ENCODE data around the gene OTOP1. TPM values are rescaled to one million over a fixed set of nuclear protein-coding genes. Genes with fewer than 3 reads are reported as not detected.
"Not testable (repeated sequence)": the region's sequence is repeated elsewhere in the genome, so short reads cannot be mapped to it uniquely, and the experiment has no call there.

OTOP1 gene, protein sequence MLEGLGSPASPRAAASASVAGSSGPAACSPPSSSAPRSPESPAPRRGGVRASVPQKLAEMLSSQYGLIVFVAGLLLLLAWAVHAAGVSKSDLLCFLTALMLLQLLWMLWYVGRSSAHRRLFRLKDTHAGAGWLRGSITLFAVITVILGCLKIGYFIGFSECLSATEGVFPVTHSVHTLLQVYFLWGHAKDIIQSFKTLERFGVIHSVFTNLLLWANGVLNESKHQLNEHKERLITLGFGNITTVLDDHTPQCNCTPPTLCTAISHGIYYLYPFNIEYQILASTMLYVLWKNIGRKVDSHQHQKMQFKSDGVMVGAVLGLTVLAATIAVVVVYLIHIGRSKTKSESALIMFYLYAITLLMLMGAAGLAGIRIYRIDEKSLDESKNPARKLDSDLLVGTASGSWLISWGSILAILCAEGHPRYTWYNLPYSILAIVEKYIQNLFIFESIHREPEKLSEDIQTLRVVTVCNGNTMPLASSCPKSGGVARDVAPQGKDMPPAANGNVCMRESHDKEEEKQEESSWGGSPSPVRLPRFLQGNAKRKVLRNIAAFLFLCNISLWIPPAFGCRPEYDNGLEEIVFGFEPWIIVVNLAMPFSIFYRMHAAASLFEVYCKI
- polyA plus RNA-seq, result not detected

DNA sequence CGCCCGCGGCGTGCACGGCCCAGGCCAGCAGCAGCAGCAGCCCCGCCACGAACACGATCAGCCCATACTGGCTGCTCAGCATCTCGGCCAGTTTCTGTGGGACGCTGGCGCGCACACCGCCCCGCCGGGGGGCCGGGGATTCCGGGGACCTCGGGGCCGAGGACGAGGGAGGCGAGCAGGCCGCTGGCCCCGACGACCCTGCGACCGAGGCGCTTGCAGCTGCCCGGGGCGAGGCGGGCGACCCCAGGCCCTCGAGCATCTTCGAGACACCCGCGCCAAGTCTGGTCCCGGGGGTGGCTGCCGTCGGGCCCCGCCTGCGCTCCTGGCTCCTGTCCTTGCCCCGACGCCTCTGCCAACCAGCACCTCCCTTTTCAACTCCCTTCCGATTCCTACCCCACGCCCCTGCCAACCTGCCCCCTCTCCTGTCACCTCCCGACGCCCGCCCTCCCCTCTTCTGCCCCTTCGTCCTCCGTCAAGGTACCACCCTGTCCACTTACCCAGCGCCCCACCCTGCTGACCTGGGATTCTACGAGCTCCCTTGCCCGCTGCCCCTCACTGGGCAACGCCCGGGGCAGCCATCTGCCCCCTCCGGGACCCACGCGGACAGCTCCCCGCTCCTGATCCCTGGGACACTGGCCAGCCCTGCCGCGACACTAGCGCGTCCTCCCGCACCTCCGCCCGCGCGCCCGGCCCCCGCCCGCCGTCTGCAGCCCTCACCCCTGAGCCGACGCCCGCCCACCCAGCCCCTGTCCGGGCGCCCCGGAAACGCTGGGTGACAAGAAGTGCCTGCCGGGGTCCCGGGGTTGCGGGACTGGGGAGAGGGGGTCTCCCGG, at the start of gene OTOP1:
Gene OTOP1 (minus strand): TSS at position 324 of the 833 bp plus-strand sequence. CDS start 65 bp downstream, at position 259.
- no peak within 1 kb of the TSS for H3K27ac Mint-ChIP-seq
- H3K27me3 Mint-ChIP-seq, result peaks cover 39% of the 10 kb centered on the region

DNA sequence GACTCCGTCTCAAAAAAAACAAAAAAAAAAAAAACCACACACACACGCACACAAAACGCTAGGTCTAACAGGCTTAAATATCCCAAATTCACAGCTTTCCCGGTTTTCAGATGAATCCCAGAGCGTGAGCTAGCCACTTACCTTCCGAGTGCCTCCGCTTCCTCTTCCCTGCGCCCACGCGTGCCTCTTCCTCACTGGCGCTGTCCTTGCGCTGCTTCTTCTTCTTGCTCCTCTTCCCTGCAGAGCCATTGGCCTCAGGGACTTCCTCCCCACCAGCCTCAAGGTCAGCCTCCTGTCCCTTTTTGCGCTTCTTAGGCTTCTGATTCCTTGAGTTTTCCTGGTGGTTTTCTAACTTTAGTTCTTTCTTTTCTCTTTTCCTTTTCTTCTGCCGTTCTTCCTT, 47.5 kb upstream of the OTOP1 start:
- H3K36me3 Mint-ChIP-seq, result peaks cover 7% of the 10 kb centered on the region
- H3K27ac Mint-ChIP-seq, result peak overlapping the region in 1 of 3 donors; percentile 81
- no peak overlapping the region for H3K4me3 Mint-ChIP-seq
- no peaks in the 10 kb centered on the region for H3K9me3 Mint-ChIP-seq
- no peaks in the 10 kb centered on the region for H3K27me3 Mint-ChIP-seq
- H3K4me1 Mint-ChIP-seq, result peaks cover 0 to 2% (median 0%) of the 10 kb centered on the region in 3 donors

More for the DNA sequence above, at the start of gene OTOP1:
- Mint-ChIP-seq H3K9me3 (peaks cover 0 to 3% (median 0%) of the 10 kb centered on the region in 3 donors), H3K4me3 (peak within 1 kb of the TSS in 1 of 4 donors; percentile 49), H3K36me3 (peaks cover 1% of the 10 kb centered on the region), H3K4me1 (peaks cover 0 to 7% (median 2%) of the 10 kb centered on the region in 3 donors)

DNA sequence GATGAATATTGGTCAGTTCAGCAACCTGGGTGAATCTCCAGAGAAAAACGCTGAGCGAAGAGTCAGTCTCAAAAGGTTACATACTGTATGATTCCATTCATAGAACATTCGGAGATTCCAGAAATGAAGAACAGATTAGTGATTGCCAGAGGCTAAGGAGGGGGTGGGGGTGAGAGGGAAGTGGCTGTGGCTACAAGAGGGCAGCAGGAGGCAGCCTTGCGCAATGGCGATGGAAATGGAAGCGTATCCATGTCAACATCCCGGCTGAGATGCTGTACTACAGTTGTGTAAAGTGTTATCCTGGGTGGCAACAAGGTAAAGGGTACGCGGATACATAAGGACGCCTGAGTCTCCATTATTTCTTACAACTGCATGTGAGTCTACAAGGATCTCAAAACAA, 45.2 kb upstream of the OTOP1 start:
- no peaks in the 10 kb centered on the region for H3K9me3 Mint-ChIP-seq
- H3K27ac Mint-ChIP-seq, result peak overlapping the region in 1 of 3 donors; percentile 51
- no peaks in the 10 kb centered on the region for H3K27me3 Mint-ChIP-seq
- peaks cover 0 to 2% (median 0%) of the 10 kb centered on the region in 3 donors for H3K4me1 Mint-ChIP-seq
- peak overlapping the region in 1 of 4 donors; percentile 39 for H3K4me3 Mint-ChIP-seq
- H3K36me3 Mint-ChIP-seq, result peaks cover 9% of the 10 kb centered on the region

DNA sequence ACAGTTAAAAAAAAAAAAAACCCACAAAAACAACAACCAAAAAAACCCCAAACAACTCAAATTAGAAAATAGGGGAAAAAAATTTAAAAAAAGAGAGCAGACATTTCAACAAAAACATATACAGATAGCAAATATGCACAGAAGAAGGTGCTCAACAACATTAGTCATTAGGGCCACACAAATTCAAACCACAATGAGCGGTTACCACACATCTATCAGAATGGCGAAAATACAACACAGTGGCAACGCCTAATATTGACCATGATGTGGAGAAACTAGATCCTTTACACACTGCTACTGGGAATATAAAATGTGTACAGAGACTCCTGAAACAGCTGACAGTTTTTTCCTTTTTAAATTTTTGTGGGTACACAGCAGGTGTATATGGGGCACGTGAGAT, 43.8 kb upstream of the OTOP1 start:
- Mint-ChIP-seq H3K27ac (peak overlapping the region in 1 of 3 donors; percentile 90), H3K27me3 (no peaks in the 10 kb centered on the region), H3K4me1 (peaks cover 0 to 2% (median 0%) of the 10 kb centered on the region in 3 donors), H3K36me3 (peaks cover 14% of the 10 kb centered on the region), H3K4me3 (no peak overlapping the region), H3K9me3 (no peaks in the 10 kb centered on the region)

DNA sequence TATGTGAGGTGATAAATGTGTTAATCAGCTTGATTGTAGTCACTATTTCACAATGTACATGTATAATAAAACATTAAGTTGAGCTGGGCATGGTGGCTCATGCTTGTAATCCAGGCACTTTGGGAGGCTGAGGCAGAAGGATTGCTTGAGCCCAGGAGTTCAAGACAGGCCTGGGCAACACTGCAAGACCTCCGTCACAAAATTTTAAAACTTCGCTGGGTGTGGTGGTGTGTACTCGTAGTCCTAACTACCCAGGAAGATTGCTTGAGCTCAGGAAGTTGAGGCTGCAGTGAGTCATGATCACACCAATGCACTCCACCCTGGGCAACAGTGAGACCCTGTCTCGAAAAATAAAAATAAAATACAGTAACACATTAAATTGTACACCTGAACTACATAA, 43.1 kb upstream of the OTOP1 start:
- H3K4me3 Mint-ChIP-seq, result no peak overlapping the region
- H3K4me1 Mint-ChIP-seq, result peaks cover 0 to 2% (median 0%) of the 10 kb centered on the region in 3 donors
- H3K9me3 Mint-ChIP-seq, result no peaks in the 10 kb centered on the region
- H3K27ac Mint-ChIP-seq, result peak overlapping the region in 1 of 3 donors; percentile 89
- no peaks in the 10 kb centered on the region for H3K27me3 Mint-ChIP-seq
- peaks cover 14% of the 10 kb centered on the region for H3K36me3 Mint-ChIP-seq

DNA sequence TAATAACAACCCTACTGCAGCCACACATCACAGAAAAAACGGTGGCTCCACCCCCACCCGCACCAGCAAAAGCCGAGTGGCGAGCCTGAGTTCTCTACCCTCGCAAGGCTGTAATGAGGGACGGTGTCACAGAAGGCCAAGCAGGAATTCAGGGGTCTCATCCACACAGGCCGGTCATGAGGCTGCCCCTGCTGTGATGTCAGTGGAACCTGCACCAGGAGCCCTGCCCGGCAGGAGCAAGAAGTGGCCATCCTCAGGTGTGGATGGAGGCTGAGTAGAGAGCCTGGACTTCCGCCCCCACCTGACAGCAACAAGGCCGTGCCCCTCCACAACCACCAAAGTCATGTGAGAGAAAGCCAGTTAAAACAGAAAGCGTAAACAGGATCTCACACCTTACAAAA, 42.6 kb upstream of the OTOP1 start:
- Mint-ChIP-seq H3K27me3 (no peaks in the 10 kb centered on the region), H3K27ac (peak overlapping the region in 1 of 3 donors; percentile 89), H3K36me3 (peaks cover 14% of the 10 kb centered on the region), H3K9me3 (no peaks in the 10 kb centered on the region), H3K4me3 (peak overlapping the region in 2 of 4 donors; percentile 58 to 70), H3K4me1 (peaks cover 0 to 2% (median 0%) of the 10 kb centered on the region in 3 donors)

DNA sequence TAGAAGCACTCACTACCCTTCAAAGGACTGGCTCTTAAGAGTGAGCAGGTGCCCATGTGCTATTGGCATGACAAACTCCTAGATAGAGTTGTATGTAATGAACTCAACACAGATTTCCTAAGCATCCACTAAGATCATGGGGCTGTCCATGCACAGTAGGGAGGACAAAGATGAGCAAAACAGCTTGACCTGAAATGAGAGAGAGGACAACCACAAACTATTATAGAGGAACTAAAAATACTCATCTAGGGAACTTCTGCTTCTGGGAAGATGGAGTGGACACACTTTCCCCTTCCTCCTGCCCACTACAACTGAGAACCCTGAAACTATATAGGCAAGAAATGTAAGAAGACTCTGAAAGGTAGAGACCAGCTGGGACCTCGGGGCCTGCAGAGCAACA, 42.0 kb upstream of the OTOP1 start:
- H3K27ac Mint-ChIP-seq, result peak overlapping the region in 1 of 3 donors; percentile 89
- no peaks in the 10 kb centered on the region for H3K9me3 Mint-ChIP-seq
- H3K36me3 Mint-ChIP-seq, result peaks cover 12% of the 10 kb centered on the region
- H3K4me3 Mint-ChIP-seq, result peak overlapping the region in 1 of 4 donors; percentile 70
- no peaks in the 10 kb centered on the region for H3K27me3 Mint-ChIP-seq
- peaks cover 0 to 2% (median 0%) of the 10 kb centered on the region in 3 donors for H3K4me1 Mint-ChIP-seq

DNA sequence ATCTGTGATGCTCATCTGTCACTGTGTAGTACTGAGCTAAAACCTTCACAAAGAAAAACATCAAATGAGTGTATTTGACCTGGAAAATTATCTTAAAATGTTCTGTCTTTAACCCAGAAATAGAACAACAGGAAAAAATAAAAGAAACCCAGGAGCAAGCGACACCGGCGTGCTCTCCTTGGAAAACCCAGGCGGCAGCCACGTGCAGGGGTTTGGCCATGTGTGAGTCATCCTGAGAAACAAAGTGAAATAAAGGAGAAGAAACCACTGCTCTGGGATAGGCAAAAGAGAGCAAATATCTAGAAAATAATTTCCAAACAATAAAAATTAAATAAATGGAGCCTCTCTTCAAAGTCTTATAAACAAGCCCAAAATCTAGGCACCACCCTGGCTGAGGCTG, 41.3 kb upstream of the OTOP1 start:
- peaks cover 12% of the 10 kb centered on the region for H3K36me3 Mint-ChIP-seq
- no peaks in the 10 kb centered on the region for H3K27me3 Mint-ChIP-seq
- no peak overlapping the region for H3K27ac Mint-ChIP-seq
- peaks cover 0 to 2% (median 0%) of the 10 kb centered on the region in 3 donors for H3K4me1 Mint-ChIP-seq
- no peak overlapping the region for H3K4me3 Mint-ChIP-seq
- H3K9me3 Mint-ChIP-seq, result no peaks in the 10 kb centered on the region

DNA sequence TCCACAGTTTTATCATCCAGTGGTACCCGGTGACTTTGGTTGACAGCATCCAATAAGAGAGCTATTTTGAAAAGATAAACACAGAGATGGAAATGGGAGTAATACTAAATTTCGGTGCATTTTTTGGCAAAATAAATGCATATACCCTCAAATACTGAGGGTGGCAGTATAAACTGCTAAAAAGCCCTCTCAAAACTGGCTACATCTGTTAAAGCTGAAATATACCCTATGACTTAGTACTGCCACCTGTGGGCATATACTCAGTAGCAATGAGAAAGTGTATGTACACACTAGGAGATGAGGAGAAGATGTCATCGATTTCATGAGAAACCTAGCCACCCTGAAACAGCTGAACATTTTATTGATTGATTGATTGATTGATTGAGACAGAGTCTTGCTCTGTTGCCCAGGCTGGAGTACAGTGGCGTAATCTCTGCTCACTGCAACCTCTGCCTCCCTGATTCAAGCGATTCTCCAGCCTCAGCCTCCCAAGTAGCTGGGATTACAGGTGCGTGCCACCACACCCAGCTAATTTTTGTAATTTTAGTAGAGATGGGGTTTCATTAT, 33.5 kb upstream of the OTOP1 start:
- peaks cover 0 to 2% (median 0%) of the 10 kb centered on the region in 3 donors for H3K9me3 Mint-ChIP-seq
- no peak overlapping the region for H3K4me3 Mint-ChIP-seq
- no peaks in the 10 kb centered on the region for H3K36me3 Mint-ChIP-seq
- no peak overlapping the region for H3K27ac Mint-ChIP-seq
- peaks cover 0 to 4% (median 0%) of the 10 kb centered on the region in 3 donors for H3K4me1 Mint-ChIP-seq
- no peaks in the 10 kb centered on the region for H3K27me3 Mint-ChIP-seq

DNA sequence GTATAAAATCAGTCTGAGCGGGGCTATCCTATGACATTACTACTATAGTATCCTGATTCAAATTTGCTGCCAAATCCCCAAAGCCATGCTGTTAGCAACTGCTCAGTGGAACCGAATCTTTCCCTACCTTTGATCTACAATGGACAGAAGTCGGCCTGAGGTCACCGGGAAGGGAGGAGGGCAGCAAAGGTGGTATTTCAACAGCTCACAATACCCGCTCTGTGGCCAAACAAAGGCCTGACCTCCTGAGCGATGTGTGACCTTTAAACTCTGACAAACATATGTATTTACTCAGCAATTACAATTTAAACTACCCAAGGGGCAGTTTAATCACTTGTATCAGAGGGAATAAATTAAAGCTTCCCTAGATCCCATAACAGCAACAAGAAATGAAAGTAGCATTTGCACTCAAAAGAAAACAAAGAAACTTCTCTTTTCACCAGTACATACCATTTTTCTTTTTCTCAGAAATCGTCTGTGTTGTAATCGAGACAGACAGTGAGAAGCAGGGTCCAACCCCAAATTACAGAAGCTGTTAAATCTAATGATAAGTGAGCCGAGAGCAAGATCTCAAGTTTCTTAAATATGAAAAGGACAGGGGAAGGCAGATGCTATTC, 32.9 kb upstream of the OTOP1 start:
- Mint-ChIP-seq H3K9me3 (peaks cover 0 to 2% (median 0%) of the 10 kb centered on the region in 3 donors), H3K4me3 (no peak overlapping the region), H3K36me3 (no peaks in the 10 kb centered on the region), H3K4me1 (peaks cover 0 to 4% (median 0%) of the 10 kb centered on the region in 3 donors), H3K27me3 (peaks cover under 1% of the 10 kb centered on the region), H3K27ac (no peak overlapping the region)

DNA sequence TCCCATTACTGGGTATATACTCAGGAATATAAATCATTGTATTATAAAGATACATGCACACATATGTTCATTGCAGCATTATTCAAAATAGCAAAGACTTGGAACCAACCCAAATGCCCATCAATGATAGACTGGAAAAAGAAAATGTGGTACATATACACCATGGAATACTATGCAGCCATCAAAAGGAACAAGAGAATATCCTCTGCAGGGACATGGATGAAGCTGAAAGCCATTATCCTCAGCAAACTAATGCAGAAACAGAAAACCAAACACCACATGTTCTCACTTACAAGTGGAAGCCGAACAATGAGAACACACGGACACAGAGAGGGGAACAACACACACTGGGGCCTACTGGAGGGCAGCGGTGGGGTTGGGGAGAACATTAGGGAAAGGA, 31.0 kb upstream of the OTOP1 start:
- H3K4me1 Mint-ChIP-seq, H3K4me3 Mint-ChIP-seq, H3K36me3 Mint-ChIP-seq, H3K27me3 Mint-ChIP-seq, H3K9me3 Mint-ChIP-seq, H3K27ac Mint-ChIP-seq: not testable (repeated sequence)

DNA sequence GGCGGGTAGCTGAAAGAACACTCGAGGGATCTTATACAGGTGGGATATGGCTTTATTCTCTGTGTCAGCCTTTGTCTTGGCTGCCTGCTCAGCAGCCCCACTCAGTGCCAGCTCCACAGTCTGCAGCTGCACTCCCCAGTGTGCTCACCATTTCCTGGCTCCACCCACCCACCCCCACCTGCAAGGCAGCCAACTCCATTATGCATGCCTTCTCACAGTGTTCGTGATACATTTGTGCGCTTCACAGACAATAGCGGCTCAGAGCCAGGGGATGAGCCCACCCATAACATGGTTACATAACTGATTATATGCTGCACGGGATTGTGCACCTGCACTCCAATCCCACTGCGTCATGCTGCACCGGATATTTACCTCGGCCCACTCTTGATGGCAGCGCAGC, 30.1 kb upstream of the OTOP1 start:
- Mint-ChIP-seq H3K27me3 (peaks cover 8% of the 10 kb centered on the region), H3K4me3 (peak overlapping the region in 1 of 4 donors; percentile 25), H3K36me3 (no peaks in the 10 kb centered on the region), H3K27ac (peak overlapping the region in 1 of 3 donors; percentile 66), H3K4me1 (peaks cover 0 to 4% (median 3%) of the 10 kb centered on the region in 3 donors), H3K9me3 (peaks cover 0 to 2% (median 0%) of the 10 kb centered on the region in 3 donors)

DNA sequence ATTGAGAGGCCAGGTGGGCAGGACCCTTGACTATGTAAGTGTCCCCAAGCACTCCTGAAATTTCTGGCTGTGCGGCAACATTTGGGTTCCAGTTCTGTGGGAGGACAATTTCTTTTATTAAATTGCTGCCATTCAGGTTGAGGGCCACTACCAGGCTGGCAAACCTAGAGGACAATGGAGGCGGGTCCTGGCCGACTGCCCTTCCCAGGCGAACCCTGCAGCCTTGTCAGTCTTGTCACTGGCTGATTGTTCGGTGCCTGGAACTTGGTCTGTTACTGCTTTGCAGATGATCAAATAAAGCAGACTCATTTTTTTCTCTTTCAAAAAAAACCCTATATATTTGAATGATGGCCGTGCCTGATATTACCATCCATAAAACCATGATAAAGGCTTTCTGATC, 27.9 kb upstream of the OTOP1 start:
- Mint-ChIP-seq H3K27me3 (peaks cover 8% of the 10 kb centered on the region), H3K27ac (no peak overlapping the region), H3K4me3 (no peak overlapping the region), H3K36me3 (no peaks in the 10 kb centered on the region), H3K9me3 (peaks cover 0 to 2% (median 0%) of the 10 kb centered on the region in 3 donors), H3K4me1 (peaks cover 0 to 3% (median 0%) of the 10 kb centered on the region in 3 donors)

DNA sequence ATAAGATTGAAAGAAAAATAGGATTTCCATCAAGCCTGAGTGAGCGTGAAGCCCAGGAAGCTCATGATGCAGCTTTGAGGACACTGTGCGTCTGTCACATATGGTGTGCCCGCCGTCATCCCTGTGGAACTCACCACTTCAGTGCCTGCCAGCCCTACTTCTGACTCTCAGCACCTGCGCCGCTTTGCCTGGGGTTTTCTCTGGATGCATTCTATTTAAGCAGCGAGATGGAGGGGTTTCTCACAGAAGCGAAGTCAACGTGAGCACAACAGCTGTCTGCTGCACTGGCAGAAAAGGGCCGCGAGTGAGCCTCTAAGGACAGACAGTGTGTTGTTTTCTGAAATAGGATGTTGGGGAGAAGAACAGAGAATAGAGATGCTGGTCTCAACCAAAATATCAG, 27.5 kb upstream of the OTOP1 start:
- Mint-ChIP-seq H3K4me3 (no peak overlapping the region), H3K27me3 (peaks cover 8% of the 10 kb centered on the region), H3K9me3 (peaks cover 0 to 2% (median 0%) of the 10 kb centered on the region in 3 donors), H3K36me3 (no peaks in the 10 kb centered on the region), H3K27ac (no peak overlapping the region), H3K4me1 (peaks cover 0 to 3% (median 0%) of the 10 kb centered on the region in 3 donors)
